ENCODE measurements around the gene CACFD1.

DNA sequence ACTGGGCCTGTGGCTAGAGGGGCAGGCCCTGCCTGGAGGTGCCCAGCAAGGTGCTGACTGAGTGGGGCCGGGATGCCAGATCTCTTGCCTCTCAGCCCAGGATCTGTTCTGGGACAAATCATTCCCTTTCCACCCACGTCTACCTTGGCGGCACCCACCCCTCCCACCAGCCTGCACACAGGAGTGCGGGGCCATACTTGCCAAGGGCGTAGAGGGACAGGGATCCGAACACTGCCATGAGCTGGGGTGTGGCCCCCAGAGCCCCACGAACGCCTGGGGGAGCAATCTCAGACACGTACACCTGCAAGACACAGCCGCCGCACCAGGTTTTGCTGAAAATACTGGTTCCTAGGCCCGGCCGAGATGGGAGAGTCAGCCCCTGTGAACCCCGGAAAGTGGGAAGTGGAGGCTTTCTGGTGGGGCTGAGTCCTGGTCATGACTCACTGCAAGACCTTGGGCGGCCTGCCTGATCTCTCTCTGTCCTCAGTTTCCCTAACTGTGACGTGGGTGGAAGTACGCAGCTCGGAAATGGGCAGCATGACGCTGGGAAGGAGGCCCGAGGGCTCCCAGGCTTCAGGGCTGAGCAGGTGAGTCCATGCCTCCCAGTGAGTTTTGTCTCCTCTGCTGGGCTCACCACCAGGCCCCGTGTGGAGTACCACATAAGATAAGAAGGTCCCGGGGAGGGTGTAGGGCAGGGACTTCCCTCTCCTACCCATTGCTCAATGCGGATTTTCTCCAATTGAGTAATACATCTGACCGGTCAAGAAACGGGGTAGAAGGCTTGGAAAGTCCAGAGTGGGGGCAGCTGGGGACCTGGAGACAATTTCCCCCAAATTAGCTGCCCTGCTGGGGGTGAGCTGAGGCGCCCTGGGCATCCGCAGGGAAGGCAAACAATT is 16.5 kb downstream of the CACFD1 start:
- TF ChIP-seq POLR2A (IDR thresholded peaks at IDR 0.05) = no peak
- TF ChIP-seq, protein P1, sequence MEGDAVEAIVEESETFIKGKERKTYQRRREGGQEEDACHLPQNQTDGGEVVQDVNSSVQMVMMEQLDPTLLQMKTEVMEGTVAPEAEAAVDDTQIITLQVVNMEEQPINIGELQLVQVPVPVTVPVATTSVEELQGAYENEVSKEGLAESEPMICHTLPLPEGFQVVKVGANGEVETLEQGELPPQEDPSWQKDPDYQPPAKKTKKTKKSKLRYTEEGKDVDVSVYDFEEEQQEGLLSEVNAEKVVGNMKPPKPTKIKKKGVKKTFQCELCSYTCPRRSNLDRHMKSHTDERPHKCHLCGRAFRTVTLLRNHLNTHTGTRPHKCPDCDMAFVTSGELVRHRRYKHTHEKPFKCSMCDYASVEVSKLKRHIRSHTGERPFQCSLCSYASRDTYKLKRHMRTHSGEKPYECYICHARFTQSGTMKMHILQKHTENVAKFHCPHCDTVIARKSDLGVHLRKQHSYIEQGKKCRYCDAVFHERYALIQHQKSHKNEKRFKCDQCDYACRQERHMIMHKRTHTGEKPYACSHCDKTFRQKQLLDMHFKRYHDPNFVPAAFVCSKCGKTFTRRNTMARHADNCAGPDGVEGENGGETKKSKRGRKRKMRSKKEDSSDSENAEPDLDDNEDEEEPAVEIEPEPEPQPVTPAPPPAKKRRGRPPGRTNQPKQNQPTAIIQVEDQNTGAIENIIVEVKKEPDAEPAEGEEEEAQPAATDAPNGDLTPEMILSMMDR (IDR thresholded peaks at IDR 0.05) = no peak

Measured in Peyer's patch (tissue), 4 donors.